HG03565 (cell line): ENCODE results near the gene ACY1.
A peak's percentile ranks its signal among the peaks of the same experiment; 100 is the strongest.

Source experiments
- ATAC-seq: cut with Tn5 transposase; IDR thresholded peaks from one replicate; pipeline ENCODE4 v1.9.1; 2021; ENCODE audit warnings: mild to moderate bottlenecking, moderate library complexity; ENCODE audit not compliant: unreplicated experiment

ACY1 gene

GRCh38 chr3:51982838-51983577, at the start of gene ACY1:
ACY1 (plus strand) TSS chr3:51983535; CDS start chr3:51984065, 530 bp downstream.
- ATAC-seq, result peak; percentile 62

DNA sequence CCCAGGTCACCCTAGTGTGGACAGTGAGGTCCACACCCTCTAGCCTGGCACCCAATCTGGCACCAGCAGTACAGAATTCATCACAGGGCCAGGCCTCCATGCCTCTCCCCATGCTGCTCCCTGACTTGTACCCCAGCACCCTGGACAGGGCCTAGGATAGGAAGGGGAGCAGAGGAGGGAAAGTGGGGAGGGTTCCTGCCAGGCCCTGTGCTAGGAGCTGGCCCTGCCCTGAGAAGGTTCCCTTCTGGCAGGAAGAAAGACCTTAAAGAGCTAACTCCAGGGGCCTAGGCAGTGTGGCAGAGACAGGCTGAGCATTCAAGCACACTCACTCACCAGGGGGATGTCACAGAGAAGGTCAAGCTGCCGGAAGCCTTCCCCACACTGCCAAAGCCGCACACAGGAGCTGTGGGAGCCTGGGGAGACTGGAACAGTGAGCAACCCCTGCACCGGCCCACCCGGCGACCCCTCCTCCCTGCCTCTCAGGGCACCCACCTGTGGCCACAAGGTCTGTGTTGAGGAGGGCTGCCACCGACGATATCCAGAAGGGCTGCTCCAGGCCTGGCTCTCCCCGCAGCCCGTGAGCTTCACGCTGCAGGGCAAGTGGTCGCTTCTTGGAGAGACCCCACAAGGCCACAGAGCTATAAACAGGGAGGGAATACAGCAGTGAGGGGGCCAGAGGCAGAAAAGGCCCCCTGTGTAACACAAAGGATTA, 49.0 kb upstream of the ACY1 start:
- ATAC-seq, result no peak

DNA sequence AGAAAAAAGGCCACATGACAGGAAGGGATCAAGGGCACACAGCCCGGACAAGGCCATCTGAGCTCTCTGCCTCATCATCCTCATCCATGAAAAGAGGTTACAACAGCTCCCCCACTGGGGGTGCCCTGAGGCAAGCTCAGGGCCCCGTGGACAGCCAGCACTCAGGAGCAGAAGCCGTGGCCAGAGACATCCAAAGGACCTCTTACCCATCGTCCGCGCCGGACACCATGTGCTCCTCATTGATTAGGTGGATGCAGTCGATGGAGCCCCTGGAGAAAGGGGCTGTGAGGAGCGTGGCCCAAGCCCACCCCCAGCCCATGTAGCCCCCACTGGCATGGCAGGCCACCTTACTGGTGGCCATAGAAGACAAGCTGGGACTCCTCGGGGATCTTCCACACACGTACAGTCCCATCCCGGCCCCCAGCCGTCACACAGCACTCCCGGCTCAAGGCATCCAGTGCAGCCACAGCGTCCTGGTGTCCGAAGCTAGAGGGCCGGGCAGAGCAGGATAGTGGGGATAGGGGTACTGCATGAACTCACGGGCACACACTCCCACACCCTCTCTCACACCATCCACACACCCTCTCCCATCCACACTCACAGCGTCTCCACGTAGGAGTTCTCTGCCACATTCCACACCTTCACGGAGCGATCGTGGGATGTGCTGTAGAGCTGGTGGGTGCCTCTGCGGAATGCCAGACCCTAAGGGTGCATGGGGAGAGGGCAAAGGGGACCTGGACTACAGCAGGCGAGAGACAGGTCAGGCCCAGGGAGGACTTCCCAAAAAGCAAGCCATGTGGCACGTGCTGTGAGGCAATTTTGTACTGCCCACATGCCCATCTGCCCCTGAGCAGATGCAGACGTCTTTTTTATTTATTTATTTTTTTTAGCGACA, 48.1 kb upstream of the ACY1 start:
- ATAC-seq, result no peak

GRCh38 chr3:51935886-51936755, 47.2 kb upstream of the ACY1 start:
- ATAC-seq, result no peak

- ATAC-seq, result no peak
Observed at GRCh38 chr3:51937014-51937413, 46.3 kb upstream of the ACY1 start.

DNA sequence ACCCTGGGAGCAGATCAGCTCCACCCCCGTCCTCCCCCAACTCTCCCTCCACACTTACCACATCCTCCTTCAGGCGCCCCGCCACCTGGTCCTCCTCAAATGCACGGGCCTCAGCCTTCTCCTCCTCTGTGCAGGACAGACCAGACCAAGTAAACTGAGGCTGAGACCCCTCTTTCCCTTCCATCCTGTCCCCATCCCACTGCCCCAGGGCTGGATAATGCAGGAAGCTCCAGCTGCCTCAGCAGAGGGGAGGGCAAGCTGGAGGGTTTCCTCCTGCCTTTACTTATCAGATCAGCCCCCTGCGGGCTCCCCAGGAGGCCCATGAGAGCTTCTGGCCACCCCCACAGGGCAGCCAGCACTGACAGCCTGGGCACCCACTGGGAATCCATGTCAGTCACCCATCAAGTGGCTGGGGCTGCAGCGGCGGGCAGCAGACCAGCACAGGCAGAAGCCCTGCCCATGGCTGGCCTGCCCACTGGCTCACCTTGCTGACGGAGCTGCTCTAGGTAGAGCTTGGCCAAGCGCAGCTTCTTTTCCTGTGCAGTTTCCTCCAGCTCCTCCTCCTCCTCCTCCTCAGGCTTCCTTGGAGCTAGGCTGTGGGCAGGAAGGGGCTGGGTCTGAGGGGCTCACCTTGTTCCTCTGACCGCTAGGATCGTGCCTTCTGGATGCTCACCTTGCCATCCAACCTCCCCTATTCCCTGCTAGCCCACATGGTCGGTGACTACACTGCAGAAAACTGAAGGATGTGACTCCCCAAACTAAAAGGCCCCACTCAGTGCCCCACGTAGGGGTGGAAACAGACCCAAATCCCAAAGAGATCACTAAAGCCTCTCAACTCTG, 45.5 kb upstream of the ACY1 start:
- ATAC-seq, result no peak

GRCh38 chr3:51938780-51939425, 44.4 kb upstream of the ACY1 start:
- no peak for ATAC-seq

DNA sequence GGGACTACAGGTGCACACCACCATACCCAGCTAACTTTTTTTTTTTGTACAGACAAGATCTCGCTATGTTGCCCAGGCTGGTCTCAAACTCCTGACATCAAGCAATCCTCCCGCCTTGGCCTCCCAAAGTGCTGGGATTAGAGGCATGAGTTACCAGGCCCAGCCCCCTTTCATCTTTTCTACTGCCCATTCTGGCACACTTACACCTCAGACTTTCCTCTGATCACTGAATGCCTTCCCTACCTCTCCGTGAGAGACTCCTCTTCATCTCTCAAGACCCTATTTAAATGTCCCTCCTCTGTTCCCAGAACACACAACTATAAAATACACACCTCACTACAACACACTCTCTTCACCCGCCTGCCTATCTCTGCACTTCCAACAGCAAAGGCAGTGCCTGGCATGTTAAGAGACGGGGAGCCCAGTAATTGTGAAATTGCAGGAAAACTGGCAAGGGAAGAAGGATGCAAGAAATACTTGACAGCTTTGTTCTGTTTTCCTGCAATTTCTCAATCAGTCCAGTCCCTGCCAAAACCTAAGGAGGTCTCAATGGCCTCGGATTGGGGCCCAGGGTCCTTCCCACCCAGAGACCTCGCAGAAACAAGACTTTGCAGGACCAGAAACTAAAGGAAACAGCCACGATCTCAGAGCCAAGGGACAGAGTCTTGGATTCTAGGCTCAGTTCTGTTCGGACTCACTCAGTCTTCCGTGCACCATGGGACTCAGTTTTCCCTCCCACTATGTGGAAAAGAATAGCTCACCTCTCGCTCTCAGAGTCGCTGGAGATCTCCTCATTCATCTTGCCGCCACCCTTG, 42.5 kb upstream of the ACY1 start:
- no peak for ATAC-seq

- ATAC-seq, result no peak
Observed at GRCh38 chr3:51941463-51941797, 41.9 kb upstream of the ACY1 start.

DNA sequence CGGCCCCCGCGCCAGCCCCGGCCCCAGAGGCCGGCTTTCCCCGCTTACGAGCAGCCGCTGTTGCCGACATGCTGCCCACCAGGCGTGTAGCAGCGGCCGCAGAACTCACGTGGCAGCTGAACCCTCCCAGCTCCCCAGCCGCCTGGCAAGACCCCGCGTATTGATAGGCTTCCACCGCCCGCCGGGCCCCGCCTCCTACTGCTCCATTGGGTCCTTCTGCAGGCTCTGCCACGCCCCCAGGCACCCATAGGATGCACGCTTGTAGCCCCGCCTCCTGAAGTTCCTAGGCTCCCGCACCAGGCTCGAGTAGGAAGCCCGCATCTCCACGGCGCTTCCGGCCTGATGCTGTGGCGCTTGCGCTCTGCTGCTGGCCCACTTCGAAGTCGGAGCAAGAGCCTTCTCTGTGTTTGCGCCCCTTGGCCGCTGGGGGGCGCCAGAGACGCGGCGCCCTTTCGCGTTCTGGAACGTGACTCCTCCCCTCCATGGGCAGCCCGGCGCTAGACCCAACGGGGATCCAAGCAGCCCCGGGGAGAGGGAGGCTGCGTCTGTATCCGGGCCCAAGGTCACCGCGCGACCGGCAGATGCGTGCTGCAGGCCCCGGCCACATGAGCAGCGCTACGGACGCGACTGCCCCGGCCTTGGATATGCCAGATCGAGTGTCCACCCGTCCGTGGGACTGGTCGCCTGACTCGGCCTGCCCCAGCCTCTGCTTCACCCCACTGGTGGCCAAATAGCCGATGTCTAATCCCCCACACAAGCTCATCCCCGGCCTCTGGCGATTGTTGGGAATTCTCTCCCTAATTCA, 41.3 kb upstream of the ACY1 start, which contains the start of the genes PARP3 and RRP9:
PARP3 (plus strand) TSS at position 566 of the 805 bp plus-strand sequence. CDS start 993 bp downstream, outside the sequence.
RRP9 (minus strand) TSS at position 107 of the 805 bp plus-strand sequence; CDS start at position 70, 37 bp downstream.
- ATAC-seq, result peak; percentile 88

- no peak for ATAC-seq
Observed at GRCh38 chr3:51942603-51943450, 40.5 kb upstream of the ACY1 start.

DNA sequence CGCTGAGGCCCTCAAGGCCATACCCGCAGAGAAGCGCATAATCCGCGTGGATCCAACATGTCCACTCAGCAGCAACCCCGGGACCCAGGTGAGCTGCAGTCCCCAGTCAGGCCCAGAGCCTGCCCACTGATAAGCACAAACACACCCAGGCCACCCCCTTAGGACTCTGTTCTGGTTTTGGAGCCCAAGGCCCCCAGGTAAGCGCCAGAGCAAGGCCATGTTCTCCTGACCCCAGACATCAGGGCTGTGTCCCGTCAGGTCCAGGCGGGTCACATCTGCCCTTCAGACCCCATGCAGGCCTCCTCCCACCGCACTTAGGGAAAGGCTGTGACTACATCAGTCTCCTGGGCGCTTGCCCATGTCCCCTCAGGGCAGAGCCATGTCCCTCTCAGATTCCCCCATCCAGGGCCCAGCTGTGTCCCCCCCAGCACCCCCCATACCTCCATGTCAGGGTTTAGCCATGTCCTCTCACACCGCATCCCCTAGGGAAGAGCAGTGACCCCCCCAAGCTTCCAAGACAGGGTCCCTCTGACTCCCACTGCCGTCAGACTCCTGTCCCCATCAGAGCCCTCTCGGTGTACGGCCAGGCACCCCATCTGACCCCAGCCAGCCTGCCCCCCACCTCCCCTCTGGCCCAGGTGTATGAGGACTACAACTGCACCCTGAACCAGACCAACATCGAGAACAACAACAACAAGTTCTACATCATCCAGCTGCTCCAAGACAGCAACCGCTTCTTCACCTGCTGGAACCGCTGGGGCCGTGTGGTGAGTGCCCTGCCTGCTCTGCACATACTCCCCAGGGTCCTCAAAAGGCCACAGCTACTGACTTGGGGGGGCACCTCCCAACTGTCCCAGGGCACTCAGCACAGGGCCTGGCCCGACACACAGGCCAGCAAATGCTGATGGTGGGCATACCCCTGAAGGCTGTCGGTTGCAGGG, 39.6 kb upstream of the ACY1 start:
- no peak for ATAC-seq

DNA sequence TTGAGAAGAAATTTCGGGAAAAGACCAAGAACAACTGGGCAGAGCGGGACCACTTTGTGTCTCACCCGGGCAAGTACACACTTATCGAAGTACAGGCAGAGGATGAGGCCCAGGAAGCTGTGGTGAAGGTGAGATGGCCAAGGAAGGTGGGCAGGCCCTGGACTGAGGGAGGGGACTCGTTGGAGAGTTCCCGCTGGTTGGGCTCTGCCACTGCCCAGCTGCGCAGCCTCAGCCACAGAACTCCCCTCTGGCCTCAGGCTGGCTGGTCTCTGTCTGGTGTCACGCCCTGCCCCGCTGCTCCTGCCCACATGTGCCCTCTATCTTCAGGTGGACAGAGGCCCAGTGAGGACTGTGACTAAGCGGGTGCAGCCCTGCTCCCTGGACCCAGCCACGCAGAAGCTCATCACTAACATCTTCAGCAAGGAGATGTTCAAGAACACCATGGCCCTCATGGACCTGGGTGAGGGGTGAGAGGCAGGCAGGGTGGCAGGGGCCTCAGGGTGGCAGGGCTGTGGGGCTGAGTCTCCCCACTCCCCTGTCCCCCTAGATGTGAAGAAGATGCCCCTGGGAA, 38.8 kb upstream of the ACY1 start:
- ATAC-seq, result no peak

- ATAC-seq, result no peak
Observed at GRCh38 chr3:51945031-51945840, 38.1 kb upstream of the ACY1 start.
